GM12891 (cell line): ENCODE data around the gene CTNND2.

Experiments
- DNase-seq: peaks from one replicate; pipeline ENCODE4 v3.0.0; 2011; ENCODE audit warnings: low spot score; ENCODE audit not compliant: insufficient read length
- FAIRE-seq: peaks from 2 replicates; lab custom pipeline; 2011; peaks lifted over from hg19 to GRCh38; lab: Jason Lieb, UNC
- PAX5 ChIP-seq: IDR thresholded peaks from 2 replicates; pipeline ENCODE4 v1.6.1; 2011; ENCODE audit warnings: low read length, moderate library complexity, mild to moderate bottlenecking; ENCODE audit not compliant: insufficient read depth, severe bottlenecking
- POLR2A ChIP-seq: IDR thresholded peaks from 2 replicates; pipeline ENCODE4 v1.6.1; 2011; ENCODE audit warnings: low read depth, low read length, control low read depth
- POLR2AphosphoS5 ChIP-seq: IDR thresholded peaks from 2 replicates; pipeline ENCODE4 v1.6.1; 2011; ENCODE audit warnings: low read depth, low read length, control low read depth
- POU2F2 ChIP-seq: IDR thresholded peaks from 2 replicates; pipeline ENCODE4 v1.6.1; 2011; ENCODE audit warnings: low read depth, mild to moderate bottlenecking, control low read depth, low read length, moderate library complexity
- SPI1 ChIP-seq: IDR thresholded peaks from 2 replicates; pipeline ENCODE4 v1.6.1; 2011; ENCODE audit warnings: low read depth, low read length, control low read depth
- TAF1 ChIP-seq: IDR thresholded peaks from 2 replicates; pipeline ENCODE4 v1.6.1; 2011; ENCODE audit warnings: low read depth, low read length, control low read depth

CTNND2 gene

DNA sequence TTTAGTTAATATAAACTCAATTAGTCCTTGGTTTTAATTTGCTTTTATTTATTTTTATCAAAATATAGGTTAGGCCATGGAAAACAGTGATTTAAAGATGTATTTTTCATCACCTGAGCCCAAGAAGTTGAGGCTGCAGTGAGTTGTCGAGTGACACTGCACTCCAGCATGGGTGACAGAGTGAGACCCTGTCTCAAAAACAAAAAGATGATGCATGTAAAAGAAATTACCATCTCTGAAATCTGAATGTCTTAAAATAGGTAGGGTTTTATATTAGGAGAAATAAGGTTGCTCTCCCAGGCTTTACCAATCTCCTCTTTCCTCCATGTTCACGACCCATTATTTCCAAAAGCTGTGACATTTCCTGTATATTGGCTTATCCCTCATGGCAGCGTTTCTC, 980.9 kb downstream of the CTNND2 start:
- no peak for TF ChIP-seq SPI1
- TF ChIP-seq POLR2A, result no peak
- no peak for TF ChIP-seq POU2F2
- TF ChIP-seq TAF1, result no peak
- TF ChIP-seq PAX5, result no peak
- no peak for TF ChIP-seq POLR2AphosphoS5
- no peak for DNase-seq
- no peak for FAIRE-seq
